ENCODE measurements around the gene LRMDA.

DNA sequence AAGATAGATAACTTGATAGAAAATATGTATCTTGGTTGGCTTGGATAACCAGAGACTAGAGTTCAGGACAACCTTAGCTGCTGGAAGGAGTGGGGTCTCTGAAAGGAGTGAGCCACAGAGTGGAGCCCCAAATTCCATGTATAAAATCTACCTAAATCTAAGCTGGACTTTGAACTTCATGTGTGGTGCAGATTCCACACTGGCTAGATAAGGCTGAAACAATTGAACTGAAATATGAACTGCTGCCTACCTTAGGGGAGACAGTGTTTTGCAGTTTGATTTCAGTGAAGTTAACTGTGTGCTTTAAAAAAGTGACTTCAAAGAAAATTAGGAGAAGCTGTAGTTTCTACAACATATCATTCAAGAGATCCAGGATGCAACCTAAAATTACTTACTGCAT lies 123.9 kb downstream of the LRMDA start:
- TF ChIP-seq, protein P1, sequence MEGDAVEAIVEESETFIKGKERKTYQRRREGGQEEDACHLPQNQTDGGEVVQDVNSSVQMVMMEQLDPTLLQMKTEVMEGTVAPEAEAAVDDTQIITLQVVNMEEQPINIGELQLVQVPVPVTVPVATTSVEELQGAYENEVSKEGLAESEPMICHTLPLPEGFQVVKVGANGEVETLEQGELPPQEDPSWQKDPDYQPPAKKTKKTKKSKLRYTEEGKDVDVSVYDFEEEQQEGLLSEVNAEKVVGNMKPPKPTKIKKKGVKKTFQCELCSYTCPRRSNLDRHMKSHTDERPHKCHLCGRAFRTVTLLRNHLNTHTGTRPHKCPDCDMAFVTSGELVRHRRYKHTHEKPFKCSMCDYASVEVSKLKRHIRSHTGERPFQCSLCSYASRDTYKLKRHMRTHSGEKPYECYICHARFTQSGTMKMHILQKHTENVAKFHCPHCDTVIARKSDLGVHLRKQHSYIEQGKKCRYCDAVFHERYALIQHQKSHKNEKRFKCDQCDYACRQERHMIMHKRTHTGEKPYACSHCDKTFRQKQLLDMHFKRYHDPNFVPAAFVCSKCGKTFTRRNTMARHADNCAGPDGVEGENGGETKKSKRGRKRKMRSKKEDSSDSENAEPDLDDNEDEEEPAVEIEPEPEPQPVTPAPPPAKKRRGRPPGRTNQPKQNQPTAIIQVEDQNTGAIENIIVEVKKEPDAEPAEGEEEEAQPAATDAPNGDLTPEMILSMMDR (IDR thresholded peaks at IDR 0.05) = no peak
- no peak for TF ChIP-seq POLR2A (IDR thresholded peaks at IDR 0.05)
